Mesothelial cell of epicardium (in vitro differentiated cells): ENCODE results near the gene GSE1. TPM values are rescaled to one million over a fixed set of nuclear protein-coding genes. Genes with fewer than 3 reads are reported as not detected.

Experiments
- DNase-seq, 2 experiments: peaks; one replicate each; pipeline ENCODE4 v3.0.0; 2021; ENCODE audit warnings: low spot score in 2 of 2; ENCODE audit not compliant: unreplicated experiment in 2 of 2
- H3K27ac Mint-ChIP-seq: 2 replicates; pipeline ENCODE4 v1.8.0; 2021; ENCODE audit warnings: mixed read lengths
- H3K27me3 Mint-ChIP-seq: 2 replicates; pipeline ENCODE4 v1.8.0; 2021; ENCODE audit warnings: low read depth, mixed read lengths
- H3K36me3 Mint-ChIP-seq: 2 replicates; pipeline ENCODE4 v1.8.0; 2021; ENCODE audit warnings: mixed read lengths
- H3K4me1 Mint-ChIP-seq: 2 replicates; pipeline ENCODE4 v1.8.0; 2021; ENCODE audit warnings: mixed read lengths
- H3K4me3 Mint-ChIP-seq: 2 replicates; pipeline ENCODE4 v1.8.0; 2021; ENCODE audit warnings: mild to moderate bottlenecking, moderate library complexity, mixed read lengths
- H3K9me3 Mint-ChIP-seq: 2 replicates; pipeline ENCODE4 v1.8.0; 2021; ENCODE audit warnings: mixed read lengths
- total RNA-seq: library from RNA; stranded (reverse); gene quantifications from 3 replicates; pipeline ENCODE4 v1.2.1, GENCODE V29; 2021
- TF ChIP-seq, protein P1 (sequence below): fragments of 200-600 bp; sonication (generic); IDR thresholded peaks from one replicate; pipeline ENCODE4 v1.5.0; 2021; ENCODE audit warnings: antibody characterized with exemption; ENCODE audit not compliant: unreplicated experiment

The GSE1 gene
- total RNA-seq, 1 donor from 2014 or later: 218 TPM

DNA sequence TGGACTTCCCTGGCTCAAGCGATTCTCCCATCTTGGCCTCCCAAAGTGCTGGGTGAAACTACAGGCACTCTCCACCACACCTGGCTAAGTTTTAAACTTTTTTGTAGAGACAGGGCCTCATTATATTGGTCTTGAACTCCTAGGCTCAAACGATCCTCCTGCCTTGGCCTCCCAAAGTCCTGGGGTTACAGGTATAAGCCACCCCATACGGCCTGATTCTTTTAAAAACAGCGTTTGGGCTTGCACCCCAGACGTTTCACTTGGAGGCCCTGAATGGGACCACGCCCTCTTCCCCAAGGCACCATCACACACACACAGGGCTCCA, 105.0 kb downstream of the GSE1 start:
- H3K27me3 Mint-ChIP-seq: peaks cover 8% of the 10 kb centered on the region
- TF ChIP-seq, protein P1, sequence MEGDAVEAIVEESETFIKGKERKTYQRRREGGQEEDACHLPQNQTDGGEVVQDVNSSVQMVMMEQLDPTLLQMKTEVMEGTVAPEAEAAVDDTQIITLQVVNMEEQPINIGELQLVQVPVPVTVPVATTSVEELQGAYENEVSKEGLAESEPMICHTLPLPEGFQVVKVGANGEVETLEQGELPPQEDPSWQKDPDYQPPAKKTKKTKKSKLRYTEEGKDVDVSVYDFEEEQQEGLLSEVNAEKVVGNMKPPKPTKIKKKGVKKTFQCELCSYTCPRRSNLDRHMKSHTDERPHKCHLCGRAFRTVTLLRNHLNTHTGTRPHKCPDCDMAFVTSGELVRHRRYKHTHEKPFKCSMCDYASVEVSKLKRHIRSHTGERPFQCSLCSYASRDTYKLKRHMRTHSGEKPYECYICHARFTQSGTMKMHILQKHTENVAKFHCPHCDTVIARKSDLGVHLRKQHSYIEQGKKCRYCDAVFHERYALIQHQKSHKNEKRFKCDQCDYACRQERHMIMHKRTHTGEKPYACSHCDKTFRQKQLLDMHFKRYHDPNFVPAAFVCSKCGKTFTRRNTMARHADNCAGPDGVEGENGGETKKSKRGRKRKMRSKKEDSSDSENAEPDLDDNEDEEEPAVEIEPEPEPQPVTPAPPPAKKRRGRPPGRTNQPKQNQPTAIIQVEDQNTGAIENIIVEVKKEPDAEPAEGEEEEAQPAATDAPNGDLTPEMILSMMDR: no peak
- no peak overlapping the region for H3K4me3 Mint-ChIP-seq
- H3K36me3 Mint-ChIP-seq: no peaks in the 10 kb centered on the region
- H3K4me1 Mint-ChIP-seq: peaks cover 19% of the 10 kb centered on the region
- no peak overlapping the region for H3K27ac Mint-ChIP-seq
- DNase-seq: no peak
- H3K9me3 Mint-ChIP-seq: no peaks in the 10 kb centered on the region

- Mint-ChIP-seq H3K9me3 (no peaks in the 10 kb centered on the region), H3K27ac (no peak overlapping the region), H3K27me3 (peaks cover 8% of the 10 kb centered on the region), H3K4me1 (peaks cover 19% of the 10 kb centered on the region), H3K4me3 (no peak overlapping the region), H3K36me3 (no peaks in the 10 kb centered on the region)
- DNase-seq: no peak
- TF ChIP-seq, protein P1: peak; percentile 27
Measured at GRCh38 chr16:85718682-85719081, 105.6 kb downstream of the GSE1 start.

DNA sequence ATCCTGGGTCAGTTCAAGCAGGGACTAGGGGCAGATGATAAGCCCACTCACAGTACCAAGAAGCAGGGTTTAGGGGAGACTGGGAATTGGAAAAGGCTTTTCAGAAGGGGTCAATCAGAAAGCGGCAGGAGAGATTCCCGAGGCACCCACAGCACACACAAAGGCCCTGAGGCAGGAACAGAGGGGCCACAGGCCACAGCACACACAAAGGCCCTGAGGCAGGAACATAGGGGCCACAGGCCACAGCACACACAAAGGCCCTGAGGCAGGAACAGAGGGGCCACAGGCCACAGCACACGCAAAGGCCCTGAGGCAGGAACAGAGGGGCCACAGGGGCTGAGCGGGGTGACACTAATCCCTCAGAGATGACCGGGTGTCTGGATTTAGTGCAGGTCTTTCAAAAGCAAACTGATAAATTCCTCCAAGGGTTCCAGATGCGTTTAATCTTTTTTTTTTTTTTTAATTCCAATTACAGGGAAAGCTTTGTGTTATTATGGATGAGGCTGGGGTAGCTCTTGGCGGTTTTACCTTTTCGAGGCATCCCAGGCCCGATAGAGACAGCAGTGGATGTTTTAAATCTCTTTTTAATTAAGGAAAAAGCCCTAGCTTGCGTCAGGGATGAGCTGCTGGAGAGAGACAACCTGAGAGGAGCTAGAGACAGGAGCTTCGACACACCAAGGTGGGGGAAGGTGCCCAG, 106.6 kb downstream of the GSE1 start:
- Mint-ChIP-seq H3K27ac (no peak overlapping the region), H3K36me3 (no peaks in the 10 kb centered on the region), H3K4me1 (peaks cover 19% of the 10 kb centered on the region), H3K27me3 (peaks cover 8% of the 10 kb centered on the region), H3K9me3 (no peaks in the 10 kb centered on the region), H3K4me3 (no peak overlapping the region)
- DNase-seq: no peak
- TF ChIP-seq, protein P1: no peak

- Mint-ChIP-seq H3K4me3 (no peak overlapping the region), H3K36me3 (no peaks in the 10 kb centered on the region), H3K27me3 (peaks cover 8% of the 10 kb centered on the region)
Measured at GRCh38 chr16:85720302-85720637, 107.1 kb downstream of the GSE1 start.

GRCh38 chr16:85722128-85722893, 109.2 kb downstream of the GSE1 start:
- DNase-seq: no peak
- Mint-ChIP-seq H3K36me3 (peaks cover 7% of the 10 kb centered on the region), H3K4me1 (peaks cover 4% of the 10 kb centered on the region), H3K4me3 (no peak overlapping the region), H3K27ac (no peak overlapping the region), H3K27me3 (no peaks in the 10 kb centered on the region), H3K9me3 (no peaks in the 10 kb centered on the region)
- TF ChIP-seq, protein P1: no peak

More at GRCh38 chr16:85720302-85720637, 107.1 kb downstream of the GSE1 start:
- DNase-seq: no peak
- TF ChIP-seq, protein P1: no peak
- Mint-ChIP-seq H3K9me3 (no peaks in the 10 kb centered on the region), H3K4me1 (peaks cover 17% of the 10 kb centered on the region), H3K27ac (no peak overlapping the region)
